Measurements from ENCODE around the gene FBXL7.
A peak's percentile ranks its signal among the peaks of the same experiment; 100 is the strongest.

Gene FBXL7

GRCh38 chr5:15902066-15902465 is 402.1 kb downstream of the FBXL7 start:
- peak overlapping the region; percentile 59; the same call in 1 of the 2 replicates for H3K27ac ChIP-seq
- TF ChIP-seq ZFX (IDR thresholded peaks at IDR 0.05), result no peak
- TF ChIP-seq CTCF (conservative IDR thresholded peaks at IDR 0.05), result no peak

GRCh38 chr5:15904899-15905830 is 405.2 kb downstream of the FBXL7 start:
- TF ChIP-seq ZFX (IDR thresholded peaks at IDR 0.05) (no peak), CTCF (conservative IDR thresholded peaks at IDR 0.05) (no peak)
- no peak overlapping the region for H3K27ac ChIP-seq

DNA sequence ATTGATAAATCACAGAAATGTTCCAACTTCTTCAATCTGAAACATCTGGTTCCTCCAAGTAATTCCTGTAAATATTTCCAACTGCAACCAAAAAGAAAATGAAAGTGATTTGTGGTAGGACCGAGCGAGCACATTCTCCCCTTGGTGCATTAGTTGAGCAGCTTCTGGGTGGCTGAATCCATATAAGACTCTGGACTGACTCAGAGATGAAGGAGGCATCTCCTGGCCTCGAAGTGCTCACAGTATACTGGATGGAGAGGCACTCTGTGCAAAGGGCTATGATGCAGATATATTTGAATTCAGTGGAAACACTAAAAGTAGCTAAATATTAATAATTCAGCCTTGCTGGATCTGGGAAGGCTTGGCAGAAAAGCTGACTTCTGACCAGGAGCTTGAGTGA is 414.7 kb downstream of the FBXL7 start:
- TF ChIP-seq CTCF (conservative IDR thresholded peaks at IDR 0.05) (no peak), ZFX (IDR thresholded peaks at IDR 0.05) (no peak)
- H3K27ac ChIP-seq, result no peak overlapping the region

- no peak overlapping the region for H3K27ac ChIP-seq
- TF ChIP-seq ZFX (IDR thresholded peaks at IDR 0.05), result no peak
- no peak for TF ChIP-seq CTCF (conservative IDR thresholded peaks at IDR 0.05)
Observed at GRCh38 chr5:15926586-15926985, 426.6 kb downstream of the FBXL7 start.

DNA sequence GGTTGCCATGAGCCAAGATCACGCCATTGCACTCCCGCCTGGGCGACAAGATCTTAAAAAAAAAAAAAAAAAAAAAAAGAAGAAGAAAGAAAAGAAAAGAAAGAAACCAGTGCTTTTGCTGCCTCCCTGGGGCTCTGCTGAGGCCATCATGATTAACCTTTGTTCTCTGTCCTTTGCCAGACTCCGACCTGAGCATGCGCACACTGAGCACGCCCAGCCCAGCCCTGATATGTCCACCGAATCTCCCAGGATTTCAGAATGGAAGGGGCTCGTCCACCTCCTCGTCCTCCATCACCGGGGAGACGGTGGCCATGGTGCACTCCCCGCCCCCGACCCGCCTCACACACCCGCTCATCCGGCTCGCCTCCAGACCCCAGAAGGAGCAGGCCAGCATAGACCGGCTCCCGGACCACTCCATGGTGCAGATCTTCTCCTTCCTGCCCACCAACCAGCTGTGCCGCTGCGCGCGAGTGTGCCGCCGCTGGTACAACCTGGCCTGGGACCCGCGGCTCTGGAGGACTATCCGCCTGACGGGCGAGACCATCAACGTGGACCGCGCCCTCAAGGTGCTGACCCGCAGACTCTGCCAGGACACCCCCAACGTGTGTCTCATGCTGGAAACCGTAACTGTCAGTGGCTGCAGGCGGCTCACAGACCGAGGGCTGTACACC is 427.9 kb downstream of the FBXL7 start:
- TF ChIP-seq CTCF (conservative IDR thresholded peaks at IDR 0.05) (no peak), ZFX (IDR thresholded peaks at IDR 0.05) (no peak)
- no peak overlapping the region for H3K27ac ChIP-seq

DNA sequence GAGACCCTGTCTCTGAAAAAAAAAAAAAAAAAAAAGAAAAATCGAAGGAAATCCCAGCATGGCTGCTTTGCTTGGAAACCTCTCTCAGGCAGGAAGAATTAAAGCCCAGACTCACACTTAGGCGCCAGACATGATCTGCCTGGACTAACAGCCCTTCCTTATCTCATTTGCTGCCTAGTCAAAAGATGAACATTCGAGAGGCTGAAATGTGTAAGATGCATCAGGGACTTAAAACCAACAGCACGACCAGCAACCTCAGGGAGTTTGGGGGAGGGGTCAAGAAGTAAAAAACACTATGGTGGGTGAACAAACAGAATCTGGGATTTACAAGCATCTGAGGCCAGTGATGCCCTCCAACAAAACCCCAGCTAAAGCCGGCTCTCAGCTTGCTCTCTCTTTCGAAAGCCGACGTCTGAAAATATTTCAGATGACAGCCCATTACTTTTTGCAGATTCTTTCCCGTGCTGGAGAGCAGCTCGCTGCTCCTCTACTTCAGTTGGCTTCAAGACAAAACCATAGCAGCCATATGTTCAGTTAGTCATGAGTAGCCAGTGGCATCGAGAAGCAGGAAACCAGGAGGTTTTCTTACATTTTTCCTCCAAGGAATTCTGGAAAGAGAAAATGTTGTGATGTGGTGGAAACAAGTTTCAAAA is 429.8 kb downstream of the FBXL7 start:
- no peak for TF ChIP-seq CTCF (conservative IDR thresholded peaks at IDR 0.05)
- no peak for TF ChIP-seq ZFX (IDR thresholded peaks at IDR 0.05)
- H3K27ac ChIP-seq, result no peak overlapping the region

DNA sequence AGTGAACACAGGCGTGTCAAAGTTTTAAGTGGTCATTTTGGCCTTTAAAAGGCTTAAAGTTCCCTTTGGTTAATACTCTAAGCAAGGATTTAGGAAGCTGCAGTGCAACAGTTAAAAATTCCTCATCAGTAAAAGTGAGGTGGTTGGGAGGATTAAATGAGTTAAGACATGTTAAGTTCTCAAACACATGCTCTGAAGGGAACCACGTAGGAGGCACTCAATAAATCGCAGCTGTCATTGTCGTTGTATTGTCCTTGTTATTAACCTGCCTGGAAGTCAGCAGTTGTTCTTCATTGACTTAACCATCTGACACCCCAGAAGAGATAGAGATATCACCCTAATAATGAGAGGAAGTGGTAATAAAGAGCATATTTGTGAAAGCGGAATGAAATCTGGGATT is 432.1 kb downstream of the FBXL7 start:
- TF ChIP-seq ZFX (IDR thresholded peaks at IDR 0.05) (no peak), CTCF (conservative IDR thresholded peaks at IDR 0.05) (no peak)
- H3K27ac ChIP-seq, result no peak overlapping the region

Data from C4-2B (cell line).